ENCODE measurements around the gene MGAM2.

Gene MGAM2

GRCh38 chr7:142176901-142177300 is 65.4 kb downstream of the MGAM2 start:
- ChIA-PET CTCF (no interaction called here), POLR2A (ENCODE audit: low non-redundant PET) (no interaction called here)
- DNase-seq (ENCODE audit: low spot score), result no peak
- no peak overlapping the region for H3K27ac ChIP-seq
- TF ChIP-seq CTCF (conservative IDR thresholded peaks at IDR 0.05; ENCODE audit: low read depth), result no peak

GRCh38 chr7:142177869-142178268 is 66.4 kb downstream of the MGAM2 start:
- H3K27ac ChIP-seq, result no peak overlapping the region
- ChIA-PET CTCF (no interaction called here), POLR2A (ENCODE audit: low non-redundant PET) (no interaction called here)

GRCh38 chr7:142180426-142180825 is 68.9 kb downstream of the MGAM2 start:
- H3K27ac ChIP-seq, result no peak overlapping the region
- ChIA-PET POLR2A (ENCODE audit: low non-redundant PET) (no interaction called here), CTCF (no interaction called here)
- no peak for TF ChIP-seq CTCF (conservative IDR thresholded peaks at IDR 0.05; ENCODE audit: low read depth)
- DNase-seq (ENCODE audit: low spot score), result no peak

More at GRCh38 chr7:142177869-142178268, 66.4 kb downstream of the MGAM2 start:
- no peak for TF ChIP-seq CTCF (conservative IDR thresholded peaks at IDR 0.05; ENCODE audit: low read depth)
- no peak for DNase-seq (ENCODE audit: low spot score)

GRCh38 chr7:142181211-142181610 is 69.7 kb downstream of the MGAM2 start:
- no peak overlapping the region for H3K27ac ChIP-seq
- DNase-seq (ENCODE audit: low spot score), result no peak
- no peak for TF ChIP-seq CTCF (conservative IDR thresholded peaks at IDR 0.05; ENCODE audit: low read depth)
- POLR2A ChIA-PET (ENCODE audit: low non-redundant PET), result no interaction called here
- CTCF ChIA-PET, result no interaction called here

- TF ChIP-seq CTCF (conservative IDR thresholded peaks at IDR 0.05; ENCODE audit: low read depth), result no peak
- H3K27ac ChIP-seq, result no peak overlapping the region
- DNase-seq (ENCODE audit: low spot score), result no peak
- CTCF ChIA-PET, result interaction anchor here (0.7 kb wide), 1 partner anchor 206 kb away, joined by 3 read pairs; no protein-coding TSS in a partner anchor
- POLR2A ChIA-PET (ENCODE audit: low non-redundant PET), result no interaction called here
These were observed 70.4 kb downstream of the MGAM2 start for GRCh38 chr7:142181966-142182365.

GRCh38 chr7:142185069-142185468 is 73.6 kb downstream of the MGAM2 start:
- ChIA-PET CTCF (no interaction called here), POLR2A (ENCODE audit: low non-redundant PET) (no interaction called here)
- DNase-seq (ENCODE audit: low spot score), result no peak
- H3K27ac ChIP-seq, result no peak overlapping the region
- TF ChIP-seq CTCF (conservative IDR thresholded peaks at IDR 0.05; ENCODE audit: low read depth), result no peak

- no peak for DNase-seq (ENCODE audit: low spot score)
- POLR2A ChIA-PET (ENCODE audit: low non-redundant PET), result no interaction called here
- CTCF ChIA-PET, result interaction anchor here (0.6 kb wide), 1 partner anchor 117 kb away, joined by 3 read pairs; no protein-coding TSS in a partner anchor
- no peak for TF ChIP-seq CTCF (conservative IDR thresholded peaks at IDR 0.05; ENCODE audit: low read depth)
- no peak overlapping the region for H3K27ac ChIP-seq
These were observed 74.3 kb downstream of the MGAM2 start for GRCh38 chr7:142185801-142186200.

Measured in RWPE1 (cell line).